ENCODE results near the gene UNC13C.

DNA sequence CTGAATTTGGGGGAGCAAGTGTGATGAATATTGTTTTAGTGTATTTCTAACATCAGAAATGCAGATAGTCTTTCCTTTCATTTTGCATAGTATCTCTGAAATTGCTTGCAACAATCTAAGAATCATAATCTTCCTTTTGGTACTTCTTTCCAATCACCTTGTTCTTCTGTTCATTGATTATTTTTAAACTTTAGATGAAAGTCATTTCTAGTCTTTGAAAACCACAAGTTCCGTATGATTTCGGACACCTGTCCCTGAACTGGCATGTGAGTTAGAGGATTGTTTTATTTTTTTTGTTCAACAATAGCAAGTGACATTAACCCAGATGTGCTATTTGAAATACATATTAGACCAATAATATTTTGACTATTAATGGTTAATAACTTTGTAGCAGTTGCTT, 329.7 kb downstream of the UNC13C start:
- TF ChIP-seq, protein P1, sequence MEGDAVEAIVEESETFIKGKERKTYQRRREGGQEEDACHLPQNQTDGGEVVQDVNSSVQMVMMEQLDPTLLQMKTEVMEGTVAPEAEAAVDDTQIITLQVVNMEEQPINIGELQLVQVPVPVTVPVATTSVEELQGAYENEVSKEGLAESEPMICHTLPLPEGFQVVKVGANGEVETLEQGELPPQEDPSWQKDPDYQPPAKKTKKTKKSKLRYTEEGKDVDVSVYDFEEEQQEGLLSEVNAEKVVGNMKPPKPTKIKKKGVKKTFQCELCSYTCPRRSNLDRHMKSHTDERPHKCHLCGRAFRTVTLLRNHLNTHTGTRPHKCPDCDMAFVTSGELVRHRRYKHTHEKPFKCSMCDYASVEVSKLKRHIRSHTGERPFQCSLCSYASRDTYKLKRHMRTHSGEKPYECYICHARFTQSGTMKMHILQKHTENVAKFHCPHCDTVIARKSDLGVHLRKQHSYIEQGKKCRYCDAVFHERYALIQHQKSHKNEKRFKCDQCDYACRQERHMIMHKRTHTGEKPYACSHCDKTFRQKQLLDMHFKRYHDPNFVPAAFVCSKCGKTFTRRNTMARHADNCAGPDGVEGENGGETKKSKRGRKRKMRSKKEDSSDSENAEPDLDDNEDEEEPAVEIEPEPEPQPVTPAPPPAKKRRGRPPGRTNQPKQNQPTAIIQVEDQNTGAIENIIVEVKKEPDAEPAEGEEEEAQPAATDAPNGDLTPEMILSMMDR (IDR thresholded peaks at IDR 0.05; ENCODE audit: low read depth, low read length, poor library complexity, severe bottlenecking) = no peak
- TF ChIP-seq EZH2phosphoT487 (IDR thresholded peaks at IDR 0.05; ENCODE audit: borderline replicate concordance, low read length) = no peak
